CD4-positive, alpha-beta T cell (primary cell): ENCODE data around the gene SPECC1L. TPM values are rescaled to one million over a fixed set of nuclear protein-coding genes. Genes with fewer than 3 reads are reported as not detected.

Source experiments
- ATAC-seq: fragments of 200-7000 bp; cut with Tn5 transposase; one replicate; pipeline ENCODE4 v1.10.0; 2022; ENCODE audit warnings: mild to moderate bottlenecking; ENCODE audit not compliant: poor library complexity
- CTCF ChIA-PET: fragments of 350-600 bp; sonication (Branson Sonifier 250); formaldehyde crosslinking; loops from one replicate; lab custom pipeline; 2021; ENCODE audit warnings: antibody characterized with exemption, inconsistent platforms; lab: Charles Lee
- POLR2A ChIA-PET: fragments of 350-600 bp; sonication (Branson Sonifier 250); formaldehyde crosslinking; loops from one replicate; lab custom pipeline; 2021; ENCODE audit warnings: antibody characterized with exemption, inconsistent platforms; lab: Charles Lee
- DNase-seq, 14 experiments: peaks; one replicate each; pipeline ENCODE4 v3.0.0-alpha.2; 2013 to 2020; ENCODE audit warnings: mixed read lengths in 2 of 14
- H3K27ac ChIP-seq, 2 donors: one replicate each; pipeline versions ENCODE4 v1.5.1 to v1.7.0; 2013; ENCODE audit warnings: low read length in 2 of 2, low read depth in 1 of 2, mild to moderate bottlenecking in 1 of 2
- H3K27me3 ChIP-seq, 2 experiments: 1 replicate in 1 of 2; 2 replicates in 1 of 2; pipeline versions ENCODE4 v1.6.1 to v1.7.0; 2013; ENCODE audit warnings: low read length in 2 of 2, control low read depth in 1 of 2, mild to moderate bottlenecking in 1 of 2, moderate library complexity in 1 of 2; ENCODE audit not compliant: insufficient read depth in 2 of 2, control insufficient read depth in 1 of 2
- H3K36me3 ChIP-seq: one replicate; pipeline ENCODE4 v1.6.1; 2013; ENCODE audit warnings: low read length, control low read depth; ENCODE audit not compliant: insufficient read depth
- H3K4me1 ChIP-seq: one replicate; pipeline ENCODE4 v1.6.1; 2013; ENCODE audit warnings: low read length, control low read depth; ENCODE audit not compliant: insufficient read depth
- H3K4me3 ChIP-seq: one replicate; pipeline ENCODE4 v1.5.1; 2013; ENCODE audit warnings: mild to moderate bottlenecking, low read length, moderate library complexity
- H3K9me3 ChIP-seq, 2 experiments: 1 replicate in 1 of 2; 2 replicates in 1 of 2; pipeline versions ENCODE4 v1.6.1 to v1.7.0; 2013; ENCODE audit warnings: low read length in 2 of 2, mild to moderate bottlenecking in 2 of 2, control low read depth in 1 of 2, moderate library complexity in 1 of 2; ENCODE audit not compliant: control insufficient read depth in 1 of 2, insufficient read depth in 1 of 2
- H3K27ac Mint-ChIP-seq: one replicate; pipeline ENCODE4 v1.8.0; 2020; ENCODE audit warnings: mixed read lengths
- H3K27me3 Mint-ChIP-seq: one replicate; pipeline ENCODE4 v1.8.0; 2021; ENCODE audit warnings: mixed read lengths
- H3K36me3 Mint-ChIP-seq: one replicate; pipeline ENCODE4 v1.8.0; 2021; ENCODE audit warnings: low read depth, mixed read lengths
- H3K4me1 Mint-ChIP-seq: one replicate; pipeline ENCODE4 v1.8.0; 2021; ENCODE audit warnings: low read depth, mixed read lengths
- H3K4me3 Mint-ChIP-seq: one replicate; pipeline ENCODE4 v1.8.0; 2020; ENCODE audit warnings: mild to moderate bottlenecking, mixed read lengths
- H3K9me3 Mint-ChIP-seq: one replicate; pipeline ENCODE4 v1.8.0; 2020; ENCODE audit warnings: mixed read lengths
- CTCF ChIP-seq: fragments of 200-600 bp; IDR thresholded peaks from one replicate; pipeline ENCODE4 v1.8.0; 2022; ENCODE audit warnings: antibody characterized with exemption, mild to moderate bottlenecking
- intact Hi-C, 2 experiments: fragments of 100-400 bp; cut with DNase I in 1 of 2; cut with micrococcal nuclease in 1 of 2; formaldehyde crosslinking; loops; one replicate each; pipeline versions ENCODE4 v1.15.1 to v1.9.0; 2023 to 2025; cut with DNase I, micrococcal nuclease
- total RNA-seq, 174 experiments: library from RNA in 2 of 174; stranded (reverse) in 2 of 174; gene quantifications; one replicate each; pipeline ENCODE4 v1.2.3 and lab custom pipeline; 2021 to 2026

Gene SPECC1L
- total RNA-seq, 2 experiments from 2014 or later = 27.5 to 31.8 TPM

DNA sequence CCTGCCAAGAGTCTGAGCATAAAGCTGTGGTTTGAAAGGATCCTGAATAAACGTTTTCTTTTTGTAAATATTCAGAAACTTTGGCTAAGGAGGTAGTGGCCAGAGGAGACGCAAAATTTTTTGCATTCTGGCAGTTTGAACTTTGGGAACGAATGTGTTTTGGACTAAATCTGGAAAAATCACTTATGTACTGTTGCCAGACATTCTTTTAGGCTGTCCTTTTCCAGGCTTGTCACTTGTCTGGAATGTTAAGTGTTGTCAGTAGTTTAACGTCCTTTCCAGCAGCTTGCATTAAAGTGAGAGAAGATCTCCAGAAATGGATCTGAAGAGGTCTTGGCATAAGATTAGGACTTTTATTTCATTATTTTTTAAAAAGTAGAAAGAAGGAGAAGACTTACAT is 18.5 kb downstream of the SPECC1L start:
- Mint-ChIP-seq H3K4me3 (no peak overlapping the region), H3K36me3 (peaks cover 7% of the 10 kb centered on the region), H3K4me1 (peaks cover 52% of the 10 kb centered on the region), H3K9me3 (no peaks in the 10 kb centered on the region), H3K27ac (no peak overlapping the region), H3K27me3 (no peaks in the 10 kb centered on the region)
- intact Hi-C loops = no loop called here
- CTCF ChIA-PET = no interaction called here
- no peak overlapping the region for H3K27ac ChIP-seq
- H3K4me1 ChIP-seq = peaks cover 14% of the 10 kb centered on the region
- no peaks in the 10 kb centered on the region for H3K9me3 ChIP-seq
- TF ChIP-seq CTCF = no peak
- DNase-seq (no peak), ATAC-seq (no peak)
- POLR2A ChIA-PET = no interaction called here
- H3K4me3 ChIP-seq = no peak overlapping the region
- H3K36me3 ChIP-seq = no peaks in the 10 kb centered on the region
- H3K27me3 ChIP-seq = no peaks in the 10 kb centered on the region

GRCh38 chr22:24289741-24290163 is 19.1 kb downstream of the SPECC1L start:
- H3K27me3 ChIP-seq = no peaks in the 10 kb centered on the region
- Mint-ChIP-seq H3K9me3 (no peaks in the 10 kb centered on the region), H3K27ac (no peak overlapping the region), H3K36me3 (peaks cover 7% of the 10 kb centered on the region), H3K4me1 (peaks cover 48% of the 10 kb centered on the region), H3K4me3 (no peak overlapping the region), H3K27me3 (no peaks in the 10 kb centered on the region)
- ChIA-PET POLR2A (no interaction called here), CTCF (no interaction called here)
- H3K9me3 ChIP-seq = no peaks in the 10 kb centered on the region
- no peaks in the 10 kb centered on the region for H3K36me3 ChIP-seq
- no peak overlapping the region for H3K27ac ChIP-seq
- ATAC-seq = no peak
- H3K4me1 ChIP-seq = peaks cover 12% of the 10 kb centered on the region
- no peak for DNase-seq
- TF ChIP-seq CTCF = no peak
- intact Hi-C loops = no loop called here
- no peak overlapping the region for H3K4me3 ChIP-seq

DNA sequence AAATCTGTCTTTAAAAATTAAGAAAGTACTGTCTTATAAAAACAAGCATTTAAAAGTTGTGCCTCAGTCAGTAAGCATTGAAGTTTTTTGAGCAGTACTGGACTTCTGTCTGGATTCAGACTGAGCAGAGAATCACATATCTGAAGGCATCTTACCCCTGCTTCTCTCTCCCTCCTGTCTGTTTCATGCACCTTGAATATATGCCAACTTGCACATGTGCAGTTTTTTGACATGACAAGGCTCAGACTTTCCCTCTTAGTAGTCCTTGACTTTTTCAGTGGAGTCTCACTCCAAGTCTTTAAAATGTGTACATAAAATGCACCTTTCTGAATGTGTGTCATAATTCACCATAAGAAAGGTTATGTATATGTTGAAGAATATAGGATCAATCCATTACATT is 19.8 kb downstream of the SPECC1L start:
- Mint-ChIP-seq H3K9me3 (no peaks in the 10 kb centered on the region), H3K36me3 (peaks cover 7% of the 10 kb centered on the region), H3K4me1 (peaks cover 41% of the 10 kb centered on the region), H3K27me3 (no peaks in the 10 kb centered on the region), H3K4me3 (no peak overlapping the region), H3K27ac (no peak overlapping the region)
- POLR2A ChIA-PET = no interaction called here
- no peak for DNase-seq
- H3K36me3 ChIP-seq = no peaks in the 10 kb centered on the region
- H3K4me3 ChIP-seq = no peak overlapping the region
- H3K27ac ChIP-seq = no peak overlapping the region
- no peak for TF ChIP-seq CTCF
- H3K9me3 ChIP-seq = no peaks in the 10 kb centered on the region
- peaks cover 5% of the 10 kb centered on the region for H3K4me1 ChIP-seq
- intact Hi-C loops = no loop called here
- H3K27me3 ChIP-seq = no peaks in the 10 kb centered on the region
- CTCF ChIA-PET = no interaction called here
- ATAC-seq = no peak
